GM12873 (cell line): ENCODE data around the gene PIEZO1.

Experiments used
- CTCF ChIP-seq: IDR thresholded peaks from 2 replicates; pipeline ENCODE4 v1.5.1; 2012; ENCODE audit warnings: low read depth, mild to moderate bottlenecking, moderate library complexity, low read length, control low read depth; ENCODE audit not compliant: insufficient read depth; ENCODE audit errors: missing control alignments

PIEZO1 gene

GRCh38 chr16:88719267-88719932, 65.6 kb downstream of the PIEZO1 start:
- TF ChIP-seq CTCF = no peak

- TF ChIP-seq CTCF = no peak
Observed at GRCh38 chr16:88718178-88718577, 66.8 kb downstream of the PIEZO1 start.

GRCh38 chr16:88716601-88717001, 68.4 kb downstream of the PIEZO1 start:
- TF ChIP-seq CTCF = no peak

- TF ChIP-seq CTCF = no peak
Observed at GRCh38 chr16:88716201-88716600, 68.8 kb downstream of the PIEZO1 start.

- TF ChIP-seq CTCF = no peak
Observed at GRCh38 chr16:88715312-88716190, 69.5 kb downstream of the PIEZO1 start.

GRCh38 chr16:88714420-88715302, 70.4 kb downstream of the PIEZO1 start:
- no peak for TF ChIP-seq CTCF
